ENCODE measurements around the gene PAX9.
"Not testable (repeated sequence)": the region's sequence is repeated elsewhere in the genome, so short reads cannot be mapped to it uniquely, and the experiment has no call there.

PAX9 gene

GRCh38 chr14:36671149-36671548 is 9.5 kb downstream of the PAX9 start:
- in situ Hi-C loops (cut with MboI; ENCODE audit: low sequenced_read_pairs): no loop called here

- in situ Hi-C loops (cut with MboI; ENCODE audit: low sequenced_read_pairs): no loop called here
Measured at GRCh38 chr14:36672095-36672494, 10.4 kb downstream of the PAX9 start.

DNA sequence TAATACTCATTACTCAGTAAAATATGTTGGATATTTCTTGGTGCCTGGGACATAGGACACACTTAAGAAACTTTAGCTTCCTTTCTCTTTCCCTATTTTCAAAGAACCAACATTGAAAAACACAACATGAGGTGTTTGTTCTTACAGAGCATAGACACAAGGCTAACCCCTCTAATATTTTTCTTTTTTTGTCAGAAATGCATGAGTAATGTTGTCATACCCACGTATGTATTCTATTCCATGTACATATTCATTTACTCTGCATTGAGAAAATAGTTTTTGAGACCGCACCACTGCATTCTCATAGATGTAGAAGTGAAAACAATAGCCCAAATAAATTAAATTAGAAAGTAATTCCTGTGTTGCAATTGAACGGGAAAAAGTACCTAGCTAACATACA is 13.0 kb downstream of the PAX9 start:
- in situ Hi-C loops (cut with MboI; ENCODE audit: low sequenced_read_pairs): no loop called here

- in situ Hi-C loops (cut with MboI; ENCODE audit: low sequenced_read_pairs): no loop called here
Measured at GRCh38 chr14:36675581-36675980, 13.9 kb downstream of the PAX9 start.

DNA sequence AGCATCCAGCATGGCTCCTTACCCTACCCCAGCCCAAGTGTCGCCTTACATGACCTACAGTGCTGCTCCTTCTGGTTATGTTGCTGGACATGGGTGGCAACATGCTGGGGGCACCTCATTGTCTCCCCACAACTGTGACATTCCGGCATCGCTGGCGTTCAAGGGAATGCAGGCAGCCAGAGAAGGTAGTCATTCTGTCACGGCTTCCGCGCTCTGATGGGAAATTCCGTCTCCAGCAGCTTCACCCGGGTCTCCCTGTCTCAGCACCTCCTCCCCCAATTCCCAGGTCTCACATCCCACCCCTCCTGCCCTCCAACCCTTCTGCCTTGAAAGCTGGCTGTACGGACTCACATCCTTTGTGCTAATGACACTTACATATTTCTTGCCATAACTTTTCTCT is 14.6 kb downstream of the PAX9 start:
- in situ Hi-C loops (cut with MboI; ENCODE audit: low sequenced_read_pairs): no loop called here

DNA sequence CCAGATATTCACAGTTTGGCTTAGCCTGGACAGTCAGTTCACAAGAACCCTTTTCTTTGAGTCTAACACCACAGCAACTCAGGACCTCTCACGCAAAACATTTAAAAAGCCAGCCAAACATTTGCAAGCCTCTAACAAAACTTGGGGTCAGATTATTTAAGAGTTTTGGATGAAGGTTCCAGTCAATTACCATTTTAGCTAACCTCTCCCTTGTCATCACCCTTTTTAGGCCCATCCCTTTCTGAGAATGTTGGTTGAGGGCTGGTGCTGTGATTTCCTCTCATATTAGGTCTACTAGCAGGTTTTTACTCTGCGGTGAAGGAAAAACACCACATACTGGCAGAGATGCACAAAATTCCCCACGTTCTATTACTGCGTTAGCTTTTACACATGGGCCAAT is 20.7 kb downstream of the PAX9 start:
- in situ Hi-C loops (cut with MboI; ENCODE audit: low sequenced_read_pairs): no loop called here

DNA sequence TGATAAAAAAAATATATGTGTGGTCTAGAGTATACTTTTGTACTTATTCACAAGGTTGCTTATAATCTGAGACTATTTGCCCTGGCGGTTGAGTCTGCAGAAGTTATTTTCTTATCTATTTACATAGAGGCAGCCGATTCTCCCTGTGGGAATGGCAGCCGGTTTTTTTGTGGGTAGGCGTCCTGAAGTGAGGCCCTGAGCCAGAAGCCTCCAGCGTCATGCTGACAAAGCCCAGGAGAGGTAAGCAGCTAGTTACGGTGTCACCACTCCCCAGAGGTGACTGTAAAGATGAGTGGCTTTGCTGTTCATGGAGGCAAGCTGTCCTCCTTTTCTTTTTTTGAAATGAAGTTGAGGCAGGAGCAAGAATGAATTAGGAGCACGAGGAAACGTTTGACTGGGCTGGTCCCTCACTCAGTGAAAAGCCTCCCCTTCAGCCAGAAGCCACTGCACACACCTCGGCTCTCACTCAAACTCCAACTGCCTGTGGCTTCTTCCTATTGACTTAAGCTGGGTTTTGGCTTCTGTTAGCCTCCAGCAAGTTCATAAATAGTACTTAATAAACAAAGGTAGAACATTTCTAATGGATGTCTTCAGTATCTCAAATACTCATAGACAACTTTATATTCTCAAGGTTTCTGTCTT is 21.5 kb downstream of the PAX9 start:
- in situ Hi-C loops (cut with MboI; ENCODE audit: low sequenced_read_pairs): no loop called here

- in situ Hi-C loops (cut with MboI; ENCODE audit: low sequenced_read_pairs): no loop called here
Measured at GRCh38 chr14:36684946-36685345, 23.3 kb downstream of the PAX9 start.

DNA sequence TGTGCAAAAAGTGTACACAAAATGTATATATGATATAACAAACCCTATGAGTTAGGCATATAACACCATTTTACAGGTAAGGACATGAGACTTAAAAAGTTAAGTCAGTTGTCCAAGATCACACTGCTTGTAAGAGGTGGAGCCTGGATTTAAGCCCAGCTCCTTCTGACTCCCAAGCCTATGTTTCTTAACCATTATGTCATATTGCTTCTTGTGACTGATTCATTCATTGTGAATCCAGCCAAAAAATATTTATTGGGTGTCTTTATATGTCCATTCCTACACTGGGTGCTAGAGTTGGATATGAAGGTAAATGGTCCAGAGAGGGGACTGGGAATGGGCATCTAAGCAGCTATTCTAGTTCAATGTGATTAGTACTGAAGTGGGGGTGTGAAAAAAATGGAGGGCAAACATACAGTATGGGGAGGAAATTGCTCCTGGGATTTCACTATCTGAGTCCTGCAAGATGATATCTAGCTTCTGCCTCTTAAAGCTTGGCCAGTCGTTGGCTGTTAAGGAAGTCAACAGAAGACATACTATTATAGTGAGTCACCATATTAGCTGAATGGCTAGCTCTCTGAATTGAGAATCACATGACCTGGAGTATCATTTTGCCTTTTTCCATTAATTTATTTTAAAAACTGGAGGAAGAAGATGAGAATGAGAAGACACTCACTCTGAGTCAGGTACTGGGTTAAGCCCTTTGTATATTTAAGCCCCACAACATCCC is 28.8 kb downstream of the PAX9 start:
- in situ Hi-C loops (cut with MboI; ENCODE audit: low sequenced_read_pairs): no loop called here

DNA sequence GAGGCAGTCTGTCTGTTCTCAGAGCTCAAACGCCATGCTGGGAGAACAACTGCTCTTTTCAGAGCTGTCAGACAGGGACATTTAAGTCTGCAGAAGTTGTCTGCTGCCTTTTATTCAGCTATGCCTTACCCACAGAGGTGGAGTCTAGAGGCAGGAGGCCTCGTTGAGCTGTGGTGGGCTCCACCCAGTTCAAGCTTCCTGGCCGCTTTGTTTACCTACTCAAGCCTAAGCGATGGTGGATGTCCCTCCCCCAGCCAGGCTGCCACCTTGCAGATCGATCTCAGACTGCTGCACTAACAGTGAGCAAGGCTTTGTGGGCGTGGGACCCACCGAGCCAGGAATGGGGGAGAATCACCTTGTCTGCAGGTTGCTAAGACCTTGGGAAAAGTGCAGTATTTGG is 37.8 kb downstream of the PAX9 start:
- in situ Hi-C loops (cut with MboI; ENCODE audit: low sequenced_read_pairs): not testable (repeated sequence)

DNA sequence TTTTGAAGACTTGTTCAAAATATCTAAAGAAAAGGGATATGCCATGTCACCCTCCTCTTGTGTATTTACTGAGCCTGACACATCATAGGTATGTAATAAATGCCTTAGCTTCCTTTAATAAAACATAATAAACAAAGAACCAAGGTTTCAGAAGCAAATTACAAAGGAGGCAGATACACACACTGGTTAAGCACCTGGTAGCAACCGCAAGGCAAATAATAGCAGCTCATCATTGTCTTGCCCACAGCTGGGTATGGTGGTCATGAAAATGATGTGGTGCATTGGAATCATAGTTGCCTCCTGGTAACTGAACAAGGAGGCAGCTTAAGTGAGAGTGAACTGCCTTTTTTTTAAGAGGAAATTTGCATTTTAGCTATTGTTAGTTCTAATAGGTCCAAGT is 39.0 kb downstream of the PAX9 start:
- in situ Hi-C loops (cut with MboI; ENCODE audit: low sequenced_read_pairs): no loop called here

DNA sequence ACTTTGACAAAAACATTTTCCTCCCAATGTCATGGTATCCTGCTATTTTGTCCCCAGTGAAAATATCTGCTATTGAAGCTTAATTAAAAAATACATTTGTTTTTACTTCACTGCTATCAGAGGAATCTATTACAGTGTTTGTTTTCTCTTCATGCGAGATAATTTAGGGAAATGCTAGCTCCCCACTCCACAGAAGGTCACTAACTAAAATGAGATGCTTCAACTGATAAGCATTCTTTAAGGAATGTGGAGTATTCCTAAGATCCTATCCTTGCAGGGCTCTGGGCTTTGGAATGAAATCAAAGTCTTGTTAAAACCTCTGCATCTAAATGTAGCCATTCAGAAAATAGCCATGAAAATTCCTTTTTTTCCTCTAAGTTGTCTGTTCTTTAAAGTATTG is 39.5 kb downstream of the PAX9 start:
- in situ Hi-C loops (cut with MboI; ENCODE audit: low sequenced_read_pairs): no loop called here

DNA sequence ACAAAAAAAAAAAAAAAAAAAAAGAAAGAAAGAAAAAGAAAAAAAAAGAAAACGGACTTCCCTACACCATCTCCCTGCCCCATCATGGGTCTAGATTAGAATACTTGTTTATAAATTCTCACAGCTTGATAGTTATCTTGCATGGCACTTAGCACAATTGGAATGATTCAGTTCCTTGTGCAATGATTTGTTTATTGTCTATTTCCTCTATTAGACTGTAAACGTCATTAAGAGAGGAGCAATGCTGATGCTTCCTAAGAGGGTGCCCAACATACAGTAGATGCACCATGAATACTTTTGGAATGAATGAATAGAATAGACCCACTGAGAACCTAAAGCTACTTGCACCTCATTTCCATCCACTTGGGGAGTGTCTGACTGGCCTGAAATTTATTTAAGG is 40.8 kb downstream of the PAX9 start:
- in situ Hi-C loops (cut with MboI; ENCODE audit: low sequenced_read_pairs): no loop called here

DNA sequence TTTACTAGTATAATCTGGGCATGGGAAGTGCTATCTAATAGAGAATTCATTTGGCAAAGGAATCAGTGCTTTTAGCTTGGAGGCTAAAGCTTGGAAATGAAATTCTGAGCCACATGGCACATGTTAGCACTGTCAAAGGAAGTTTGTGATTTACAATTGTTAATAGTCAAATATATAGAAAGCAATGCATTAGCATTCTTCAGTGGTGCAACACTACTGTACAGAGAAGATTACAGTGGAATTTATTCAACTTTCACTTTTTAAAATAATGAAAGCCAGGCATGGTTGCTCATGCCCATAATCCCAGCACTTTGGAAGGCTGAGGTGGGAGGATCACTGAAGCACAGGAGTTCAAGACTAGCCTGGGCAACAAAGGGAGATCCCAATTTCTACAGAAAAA is 45.9 kb downstream of the PAX9 start:
- in situ Hi-C loops (cut with MboI; ENCODE audit: low sequenced_read_pairs): no loop called here

DNA sequence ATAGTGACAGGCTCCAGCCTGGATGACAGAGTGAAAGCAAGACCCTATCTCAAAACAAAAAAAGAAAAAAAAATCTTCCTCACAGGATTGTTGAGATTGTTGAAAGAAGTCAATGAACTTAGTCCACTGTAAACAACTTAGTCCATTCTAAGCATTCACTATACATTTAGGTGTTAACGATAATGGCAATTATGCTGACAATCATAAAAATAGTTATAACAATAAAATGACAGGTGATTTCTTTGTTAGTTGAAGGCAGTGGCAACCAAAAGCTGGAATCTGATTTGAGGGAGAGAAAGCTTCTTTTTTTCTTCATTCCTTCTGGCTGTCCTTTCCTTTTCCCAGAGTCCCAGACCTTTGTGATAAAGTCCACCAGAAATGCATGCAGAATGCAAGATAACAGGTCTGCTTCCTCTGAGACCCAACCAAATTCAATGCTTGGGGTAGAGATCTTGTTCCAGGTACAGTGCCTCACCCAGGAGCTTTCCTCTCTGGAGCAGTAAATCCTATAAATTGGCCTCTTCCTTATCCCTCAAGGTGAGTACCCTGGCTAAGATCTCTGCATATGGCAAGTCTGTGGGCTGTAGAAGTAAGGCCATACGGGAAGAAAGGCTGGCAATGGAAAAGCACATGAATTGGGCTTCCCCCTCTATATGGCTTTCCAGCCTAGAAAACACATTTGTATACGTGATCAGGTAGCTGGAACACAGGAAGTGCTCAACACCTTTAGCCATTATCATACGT is 52.5 kb downstream of the PAX9 start:
- in situ Hi-C loops (cut with MboI; ENCODE audit: low sequenced_read_pairs): no loop called here

DNA sequence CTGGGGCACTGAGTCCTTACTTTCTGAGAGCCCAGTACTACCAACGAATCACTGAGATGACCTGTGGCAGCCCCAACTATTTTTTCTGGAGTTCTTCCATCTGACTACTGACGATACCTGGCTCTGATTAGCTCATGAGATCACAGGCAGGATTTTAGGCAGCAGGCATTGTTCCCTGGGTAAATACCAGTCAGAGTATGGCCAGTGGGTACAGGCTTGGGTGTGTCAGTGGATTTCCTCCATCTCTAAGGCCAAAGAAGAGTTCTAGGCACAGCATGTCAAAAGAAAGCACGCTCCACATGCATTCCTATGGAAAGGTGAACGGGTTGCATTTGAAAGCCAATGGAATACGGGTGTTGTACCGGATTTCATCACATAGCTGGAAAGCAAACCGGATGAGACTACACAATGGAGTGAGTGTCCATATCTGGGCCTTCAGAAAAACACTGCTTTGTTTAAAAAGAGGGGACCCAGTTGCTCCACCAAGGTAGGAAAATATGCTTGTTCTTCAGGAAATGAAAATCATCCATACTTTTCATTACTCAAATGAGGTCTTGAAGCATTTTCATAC is 55.0 kb downstream of the PAX9 start:
- in situ Hi-C loops (cut with MboI; ENCODE audit: low sequenced_read_pairs): no loop called here

GRCh38 chr14:36717363-36717762 is 55.7 kb downstream of the PAX9 start:
- in situ Hi-C loops (cut with MboI; ENCODE audit: low sequenced_read_pairs): no loop called here

GRCh38 chr14:36718216-36718615 is 56.6 kb downstream of the PAX9 start:
- in situ Hi-C loops (cut with MboI; ENCODE audit: low sequenced_read_pairs): no loop called here

- in situ Hi-C loops (cut with MboI; ENCODE audit: low sequenced_read_pairs): no loop called here
Measured at GRCh38 chr14:36719823-36720222, 58.2 kb downstream of the PAX9 start.

GRCh38 chr14:36720657-36721056 is 59.0 kb downstream of the PAX9 start:
- in situ Hi-C loops (cut with MboI; ENCODE audit: low sequenced_read_pairs): no loop called here

DNA sequence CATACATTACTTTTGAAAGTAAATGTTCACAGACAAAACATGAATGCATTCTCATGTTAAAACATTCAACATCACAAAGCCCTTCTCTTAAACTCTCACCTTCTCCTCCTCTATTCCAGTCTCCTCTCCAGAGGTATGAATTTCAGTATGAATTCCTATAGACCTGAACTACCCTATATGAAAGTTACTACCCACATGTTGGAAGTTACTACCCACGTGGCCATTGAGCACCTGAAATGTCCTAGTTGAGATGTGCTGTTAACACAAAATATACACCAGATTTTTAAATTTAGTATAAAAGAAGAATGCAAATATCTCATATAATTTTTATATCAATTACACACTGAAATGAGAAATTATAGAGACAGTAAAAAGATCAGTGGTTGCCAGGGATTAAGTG is 60.2 kb downstream of the PAX9 start:
- in situ Hi-C loops (cut with MboI; ENCODE audit: low sequenced_read_pairs): no loop called here

- in situ Hi-C loops (cut with MboI; ENCODE audit: low sequenced_read_pairs): no loop called here
Measured at GRCh38 chr14:36723530-36723929, 61.9 kb downstream of the PAX9 start.

All from HL-60/S4 treated with retinoic acid at 250 ng/mL for 4 days and 3 days (cell line).